ENCODE data around the gene BTBD8. TPM values are rescaled to one million over a fixed set of nuclear protein-coding genes. Genes with fewer than 3 reads are reported as not detected.
"Not testable (repeated sequence)": the region's sequence is repeated elsewhere in the genome, so short reads cannot be mapped to it uniquely, and the experiment has no call there.

BTBD8 gene
- total RNA-seq, result 1.9 and 2.4 TPM in 2 replicates

DNA sequence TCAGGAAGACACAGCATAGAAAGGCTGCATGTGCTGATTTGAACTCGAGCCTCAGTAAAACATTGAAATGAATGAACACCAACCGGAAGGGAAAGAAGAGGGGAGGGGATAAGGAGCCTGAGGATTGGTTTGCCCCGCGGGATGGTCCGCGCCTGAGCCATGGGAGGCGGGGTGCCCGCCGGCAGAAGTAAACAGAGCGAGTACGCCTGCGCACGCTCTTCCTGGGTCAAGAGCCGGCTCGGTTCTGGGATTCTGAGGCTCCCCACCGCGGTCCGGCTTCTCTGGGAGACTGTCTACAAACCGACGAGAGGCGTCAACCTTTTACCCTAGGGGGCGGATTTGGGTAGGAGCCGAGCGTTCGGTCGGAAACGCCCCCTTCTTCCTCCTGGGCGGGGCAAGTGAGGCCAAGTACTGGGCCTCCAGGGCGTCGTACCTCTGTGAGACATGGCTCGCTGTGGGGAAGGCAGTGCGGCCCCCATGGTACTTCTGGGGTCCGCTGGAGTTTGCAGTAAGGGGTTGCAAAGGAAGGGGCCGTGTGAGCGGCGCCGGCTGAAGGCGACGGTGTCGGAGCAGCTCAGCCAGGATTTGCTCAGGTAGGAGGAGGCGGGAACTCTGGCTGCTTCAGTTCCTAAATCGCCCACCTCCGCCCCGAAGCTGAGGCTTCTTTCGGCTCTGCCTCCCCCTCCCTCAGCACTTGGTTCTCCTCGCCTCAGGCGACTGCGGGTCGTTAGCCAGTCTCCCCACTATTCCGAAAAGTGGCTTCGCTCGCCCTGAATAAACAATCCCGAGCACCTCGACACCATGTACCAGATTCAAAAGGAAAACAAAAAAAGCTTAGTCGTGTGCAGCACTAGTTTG lies at the start of gene BTBD8:
Gene BTBD8 (plus strand): TSS at position 218 of the 858 bp plus-strand sequence. CDS start 227 bp downstream, at position 445.
- DNase-seq (ENCODE audit: extremely low read depth, low read depth, low spot score), result no peak

GRCh38 chr1:92030656-92031107 lies 49.5 kb upstream of the BTBD8 start:
- DNase-seq (ENCODE audit: extremely low read depth, low read depth, low spot score), result no peak

GRCh38 chr1:92031281-92032110 lies 48.6 kb upstream of the BTBD8 start:
- no peak for DNase-seq (ENCODE audit: extremely low read depth, low read depth, low spot score)

GRCh38 chr1:92037400-92037799 lies 42.7 kb upstream of the BTBD8 start:
- no peak for DNase-seq (ENCODE audit: extremely low read depth, low read depth, low spot score)

DNA sequence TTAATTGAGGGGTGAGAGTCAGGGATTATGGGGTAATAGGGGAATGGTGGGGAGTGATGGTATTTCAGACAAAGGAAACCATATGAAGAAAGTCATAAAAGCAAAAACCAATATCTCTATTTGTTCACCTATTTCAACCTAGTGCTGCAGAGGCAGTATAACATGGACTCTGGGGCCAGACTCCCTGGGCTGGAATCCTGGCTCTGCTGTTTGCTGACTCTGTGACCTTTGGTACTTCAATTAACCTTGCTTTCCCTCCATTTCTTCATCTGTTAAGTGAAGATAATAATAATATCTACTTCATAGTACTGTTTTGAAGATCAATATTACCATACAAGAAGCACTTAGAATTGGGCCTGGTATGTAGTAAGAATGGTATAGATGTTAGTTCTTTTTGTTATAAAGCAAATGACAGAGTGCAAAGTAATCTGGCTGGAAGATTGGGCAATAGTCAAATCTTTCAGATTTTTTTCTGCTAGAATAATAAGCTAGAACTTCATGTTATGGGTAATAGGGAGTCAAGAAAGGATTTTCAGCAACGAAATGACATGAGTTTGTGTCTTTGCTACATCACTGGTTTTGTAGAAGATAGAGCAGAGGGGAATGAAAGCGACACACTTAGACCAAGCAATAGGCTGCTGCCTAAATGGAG lies 41.3 kb upstream of the BTBD8 start:
- DNase-seq (ENCODE audit: extremely low read depth, low read depth, low spot score), result no peak

- DNase-seq (ENCODE audit: extremely low read depth, low read depth, low spot score), result no peak
These were observed 39.2 kb upstream of the BTBD8 start for GRCh38 chr1:92040971-92041370.

DNA sequence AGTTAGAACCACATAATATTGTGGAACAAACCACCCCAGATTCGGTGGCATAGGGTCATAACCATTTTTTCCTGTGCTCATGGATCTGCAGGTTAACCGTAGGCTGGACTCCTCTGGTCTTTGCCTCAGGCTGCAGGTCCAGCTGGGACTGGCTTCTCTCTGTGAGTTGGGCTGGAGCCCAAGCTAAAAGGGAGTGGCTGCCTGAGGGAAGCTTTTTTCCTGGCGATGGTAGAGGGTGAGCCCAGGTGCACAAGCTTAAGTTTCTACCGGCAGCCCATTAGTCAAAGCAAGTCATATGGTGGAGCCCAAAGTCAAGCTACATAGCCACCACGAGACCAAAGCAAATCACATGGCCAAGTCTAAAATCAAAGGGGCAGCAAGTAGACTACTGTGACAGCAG lies 36.5 kb upstream of the BTBD8 start:
- no peak for DNase-seq (ENCODE audit: extremely low read depth, low read depth, low spot score)

DNA sequence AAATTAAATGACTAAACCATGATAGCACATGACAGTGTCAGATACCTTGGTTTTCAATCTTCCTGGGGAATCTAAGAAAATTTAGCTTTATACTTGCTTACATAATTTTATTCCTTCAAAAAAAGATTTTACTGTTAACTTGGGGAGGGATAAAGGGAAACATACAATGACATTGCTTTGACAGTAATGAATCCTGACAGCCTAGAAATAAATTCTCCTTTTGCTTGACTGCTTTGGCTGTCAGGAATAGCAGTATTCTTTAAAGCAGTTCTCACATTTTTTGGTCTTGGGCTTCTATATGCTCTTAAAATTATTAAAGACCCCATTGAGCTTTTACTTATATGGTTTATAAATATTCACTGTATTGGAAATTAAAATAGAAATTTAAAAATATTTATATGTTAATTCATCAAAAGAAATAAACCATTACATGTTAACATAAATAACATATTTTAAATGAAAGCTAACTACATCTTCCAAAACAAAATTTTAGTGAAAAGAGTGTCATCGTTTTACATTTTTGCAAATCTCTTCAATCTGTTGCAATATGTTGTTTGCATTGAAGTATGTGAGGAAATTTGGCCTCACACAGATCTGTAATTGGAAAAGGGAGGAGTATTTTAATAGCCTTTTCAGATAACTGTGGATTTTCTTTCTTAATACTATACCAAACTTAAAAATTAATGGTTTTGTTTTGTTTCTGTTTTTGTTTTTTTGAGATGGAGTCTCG lies 34.2 kb upstream of the BTBD8 start:
- DNase-seq (ENCODE audit: extremely low read depth, low read depth, low spot score), result no peak

DNA sequence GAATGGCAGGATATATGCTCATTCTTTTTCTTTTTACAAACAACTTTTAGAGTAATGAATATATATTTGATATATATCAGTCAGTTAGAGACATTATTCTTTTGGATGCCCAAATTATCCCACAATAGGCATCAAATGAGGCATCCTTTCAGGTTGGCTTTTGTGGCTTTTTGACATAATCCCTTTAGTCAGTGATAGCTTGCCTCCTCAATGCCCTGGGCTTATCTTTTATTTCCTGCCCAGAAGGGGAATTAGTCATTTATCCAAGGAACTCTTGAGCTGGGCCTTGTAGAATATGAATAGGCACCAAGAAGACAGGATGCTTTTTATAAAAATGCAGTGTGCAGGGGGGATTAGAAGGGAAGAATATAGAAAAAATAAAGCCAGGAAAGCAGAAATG lies 28.2 kb upstream of the BTBD8 start:
- no peak for DNase-seq (ENCODE audit: extremely low read depth, low read depth, low spot score)

DNA sequence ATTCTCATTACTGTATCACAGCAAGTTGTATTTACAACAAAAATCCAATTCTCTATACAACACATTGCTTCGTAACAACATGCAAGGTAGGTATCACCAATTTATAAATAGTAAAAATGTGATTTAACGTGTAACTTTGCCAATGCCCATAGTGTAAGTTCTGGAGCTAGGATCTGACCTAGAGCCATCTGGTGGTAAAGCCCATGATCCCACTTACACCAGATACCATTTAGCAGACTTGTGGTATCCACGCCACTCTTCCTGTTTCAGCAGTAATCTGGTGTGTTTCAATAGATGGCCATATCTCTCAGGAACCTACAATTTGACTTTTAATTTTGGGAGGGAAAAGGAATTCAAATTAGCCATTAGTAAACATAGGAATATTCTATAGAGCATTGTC lies 15.1 kb upstream of the BTBD8 start:
- no peak for DNase-seq (ENCODE audit: extremely low read depth, low read depth, low spot score)

DNA sequence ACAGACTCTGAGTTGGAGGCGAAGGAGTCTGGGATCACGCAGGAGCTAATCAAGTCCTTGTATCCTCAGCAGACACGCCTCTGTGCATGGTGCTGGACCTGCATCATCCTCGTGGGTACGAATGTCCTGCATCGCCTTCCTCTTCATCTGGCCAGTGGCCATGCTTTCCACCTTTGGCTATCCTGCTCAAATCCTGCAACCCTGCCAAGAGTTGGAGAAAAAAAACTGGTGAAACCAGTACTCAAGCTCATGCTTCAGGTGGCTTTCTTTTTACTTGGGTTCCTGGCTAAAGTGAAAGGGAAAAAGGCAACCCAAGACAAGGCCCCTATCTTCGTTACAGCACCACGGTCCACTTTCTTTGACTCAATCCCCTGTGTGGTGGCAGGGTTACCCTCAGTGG lies 13.8 kb upstream of the BTBD8 start:
- no peak for DNase-seq (ENCODE audit: extremely low read depth, low read depth, low spot score)

- DNase-seq (ENCODE audit: extremely low read depth, low read depth, low spot score), result no peak
These were observed 9.3 kb upstream of the BTBD8 start for GRCh38 chr1:92070892-92071291.

DNA sequence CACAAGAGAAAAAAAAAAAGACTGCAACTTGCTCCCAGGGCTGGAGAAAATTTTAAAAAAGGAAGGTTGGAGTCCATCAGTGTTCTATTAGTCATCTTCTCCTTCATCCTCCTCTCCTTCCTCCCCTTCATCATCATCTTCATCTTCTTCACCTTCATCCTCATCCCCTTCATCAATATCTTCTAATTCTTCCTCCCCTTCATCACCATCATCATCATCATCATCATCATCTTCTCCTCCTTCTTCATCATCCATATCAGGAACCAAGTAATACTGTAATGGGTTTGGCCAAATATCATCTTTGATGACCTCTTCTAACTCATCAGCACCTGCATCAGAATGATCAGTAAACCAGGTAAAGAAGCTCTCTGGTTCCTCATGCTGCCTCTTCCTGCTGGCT lies 5.7 kb upstream of the BTBD8 start:
- not testable (repeated sequence) for DNase-seq (ENCODE audit: extremely low read depth, low read depth, low spot score)

GRCh38 chr1:92075311-92075710 lies 4.8 kb upstream of the BTBD8 start, which contains the start of gene SETSIP:
SETSIP (minus strand) TSS chr1:92075411; CDS start chr1:92075411, 0 bp downstream.
- DNase-seq (ENCODE audit: extremely low read depth, low read depth, low spot score), result no peak

GRCh38 chr1:92076363-92076762 lies 3.8 kb upstream of the BTBD8 start:
- no peak for DNase-seq (ENCODE audit: extremely low read depth, low read depth, low spot score)

GRCh38 chr1:92078077-92078476 lies 2.1 kb upstream of the BTBD8 start:
- not testable (repeated sequence) for DNase-seq (ENCODE audit: extremely low read depth, low read depth, low spot score)

GRCh38 chr1:92079441-92079840 lies 704 bp upstream of the BTBD8 start:
- DNase-seq (ENCODE audit: extremely low read depth, low read depth, low spot score), result no peak

- DNase-seq (ENCODE audit: extremely low read depth, low read depth, low spot score), result no peak
These were observed 886 bp downstream of the BTBD8 start for GRCh38 chr1:92081031-92081430.

- DNase-seq (ENCODE audit: extremely low read depth, low read depth, low spot score), result no peak
These were observed 4.5 kb downstream of the BTBD8 start for GRCh38 chr1:92084651-92085050.

- no peak for DNase-seq (ENCODE audit: extremely low read depth, low read depth, low spot score)
These were observed 5.6 kb downstream of the BTBD8 start for GRCh38 chr1:92085727-92086126.

Data from glomerular endothelial cell (primary cell).